AG04449 (cell line): Measurements from ENCODE around the gene IL1R2.

ENCODE experiments used
- CTCF ChIA-PET: fragments of 350-600 bp; formaldehyde crosslinking; extraction: SDS; loops from one replicate; lab custom pipeline; 2021; ENCODE audit warnings: antibody characterized with exemption; lab: Yijun Ruan, JAX
- POLR2A ChIA-PET: fragments of 400-600, 350-600 bp; formaldehyde crosslinking; extraction: SDS; loops from one replicate; lab custom pipeline; 2020; ENCODE audit warnings: antibody characterized with exemption, inconsistent platforms; lab: Yijun Ruan, JAX
- DNase-seq: peaks from one replicate; pipeline ENCODE4 v3.0.0-alpha.2; 2010; ENCODE audit warnings: low read depth, low spot score
- H3K4me3 ChIP-seq: 2 replicates; pipeline ENCODE4 v1.5.1; 2011; ENCODE audit warnings: low read depth, mild to moderate bottlenecking, control low read depth, low read length
- CTCF ChIP-seq: IDR thresholded peaks from one replicate; pipeline ENCODE4 v1.5.1; 2011; ENCODE audit warnings: mild to moderate bottlenecking, moderate library complexity, low read length, control low read depth, inconsistent platforms; ENCODE audit not compliant: insufficient read depth; ENCODE audit errors: missing control alignments

The IL1R2 gene

GRCh38 chr2:101949304-101949703 lies 42.5 kb upstream of the IL1R2 start:
- POLR2A ChIA-PET, result no interaction called here
- CTCF ChIA-PET, result no interaction called here
- DNase-seq, result no peak
- TF ChIP-seq CTCF, result no peak
- H3K4me3 ChIP-seq, result no peak overlapping the region

- ChIA-PET CTCF (no interaction called here), POLR2A (no interaction called here)
- no peak for TF ChIP-seq CTCF
- H3K4me3 ChIP-seq, result no peak overlapping the region
- DNase-seq, result no peak
Measured at GRCh38 chr2:101951296-101951695, 40.5 kb upstream of the IL1R2 start.

DNA sequence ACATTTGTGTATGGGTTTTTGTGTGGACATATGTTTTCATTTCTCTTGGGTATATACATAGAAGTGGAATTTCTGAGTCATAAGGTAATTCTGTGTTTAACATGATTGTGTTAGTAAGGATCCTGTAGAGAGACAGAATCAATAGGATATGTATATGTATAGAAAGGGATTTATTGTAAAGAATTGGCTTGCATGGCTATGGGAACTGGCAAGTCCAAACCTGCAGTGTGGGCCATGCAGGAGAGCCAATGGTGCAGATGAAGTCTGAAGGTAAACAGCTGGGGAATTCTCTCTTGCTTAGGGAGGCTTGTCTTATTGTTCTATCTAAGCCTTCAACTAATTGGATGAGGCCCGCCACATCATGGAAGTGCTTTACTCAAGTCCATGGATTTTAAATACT lies 39.2 kb upstream of the IL1R2 start:
- CTCF ChIA-PET, result no interaction called here

GRCh38 chr2:101956465-101957438 lies 35.0 kb upstream of the IL1R2 start:
- ChIA-PET CTCF (no interaction called here), POLR2A (no interaction called here)
- TF ChIP-seq CTCF, result no peak
- no peak overlapping the region for H3K4me3 ChIP-seq
- no peak for DNase-seq

More for the DNA sequence above, 39.2 kb upstream of the IL1R2 start:
- H3K4me3 ChIP-seq, result no peak overlapping the region
- no peak for TF ChIP-seq CTCF
- DNase-seq, result no peak
- POLR2A ChIA-PET, result no interaction called here

DNA sequence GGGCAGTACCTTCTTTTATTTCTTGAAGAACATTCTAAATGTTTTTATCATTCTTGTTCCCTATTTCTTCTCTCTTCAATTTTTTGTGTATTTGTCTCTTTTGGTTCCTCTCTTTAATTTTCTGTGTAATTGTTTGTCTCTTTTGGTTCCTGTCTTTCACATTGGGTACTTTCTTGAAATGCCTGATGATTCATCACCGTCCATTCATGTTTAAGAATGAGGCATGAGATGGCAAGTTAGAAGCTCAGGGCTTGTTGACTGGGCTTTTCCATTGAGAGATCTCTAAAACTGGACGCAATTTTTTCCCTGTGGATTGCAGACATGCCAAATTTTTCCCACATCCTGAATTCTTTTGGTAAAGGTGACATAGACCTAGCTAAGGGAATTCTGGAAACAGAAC lies 33.7 kb upstream of the IL1R2 start:
- DNase-seq, result no peak
- TF ChIP-seq CTCF, result no peak
- ChIA-PET CTCF (interaction anchor here (0.6 to 1.1 kb wide), 4 partner anchors 10 to 616 kb away, joined by 3 to 4 read pairs (median 3); no protein-coding TSS in a partner anchor), POLR2A (no interaction called here)
- no peak overlapping the region for H3K4me3 ChIP-seq

- no peak for TF ChIP-seq CTCF
- POLR2A ChIA-PET, result no interaction called here
- no peak overlapping the region for H3K4me3 ChIP-seq
- DNase-seq, result no peak
- CTCF ChIA-PET, result interaction anchor here (1.1 kb wide), 1 partner anchor 654 kb away, joined by 3 read pairs; no protein-coding TSS in a partner anchor
Measured at GRCh38 chr2:101960819-101961337, 30.9 kb upstream of the IL1R2 start.
